Smooth muscle cell (in vitro differentiated cells): ENCODE results near the gene RIPOR1. TPM values are rescaled to one million over a fixed set of nuclear protein-coding genes. Genes with fewer than 3 reads are reported as not detected.
"Not testable (repeated sequence)": the region's sequence is repeated elsewhere in the genome, so short reads cannot be mapped to it uniquely, and the experiment has no call there.

Experiments
- DNase-seq: peaks from one replicate; lab custom pipeline; 2025; ENCODE audit not compliant: unreplicated experiment; lab: John Stamatoyannopoulos, UW
- H2AFZ ChIP-seq: fragments of 200-600 bp; sonication (generic); 2 replicates; pipeline ENCODE4 v1.6.0; 2016; ENCODE audit warnings: antibody characterized with exemption, low read depth, mild to moderate bottlenecking
- H3F3A ChIP-seq: fragments of 200-600 bp; sonication (generic); 2 replicates; pipeline ENCODE4 v1.6.0; 2017; ENCODE audit warnings: antibody characterized with exemption, low read depth
- H3K27ac ChIP-seq: fragments of 200-600 bp; sonication (generic); 2 replicates; pipeline ENCODE4 v1.5.1; 2016; ENCODE audit warnings: low read depth, mild to moderate bottlenecking
- H3K27me3 ChIP-seq: fragments of 200-600 bp; sonication (generic); 2 replicates; pipeline ENCODE4 v1.6.1; 2016; ENCODE audit warnings: low read depth, mild to moderate bottlenecking
- H3K36me3 ChIP-seq: fragments of 200-600 bp; sonication (generic); 2 replicates; pipeline ENCODE4 v1.5.1; 2016; ENCODE audit warnings: low read depth
- H3K4me1 ChIP-seq: fragments of 200-600 bp; sonication (generic); 2 replicates; pipeline ENCODE4 v1.5.1; 2016; ENCODE audit warnings: low read depth
- H3K4me2 ChIP-seq: fragments of 200-600 bp; sonication (generic); 2 replicates; pipeline ENCODE4 v1.6.0; 2016; ENCODE audit warnings: mild to moderate bottlenecking
- H3K4me3 ChIP-seq: fragments of 200-600 bp; sonication (generic); 2 replicates; pipeline ENCODE4 v1.5.1; 2016; ENCODE audit warnings: mild to moderate bottlenecking
- H3K79me2 ChIP-seq: fragments of 200-600 bp; sonication (generic); 2 replicates; pipeline ENCODE4 v1.6.0; 2016; ENCODE audit warnings: low read depth, mild to moderate bottlenecking
- H3K9ac ChIP-seq: fragments of 200-600 bp; sonication (generic); 2 replicates; pipeline ENCODE4 v1.6.0; 2016; ENCODE audit warnings: low read depth
- H3K9me3 ChIP-seq: fragments of 200-600 bp; sonication (generic); replicated peaks from 2 replicates; pipeline ENCODE4 v1.5.1; 2016; ENCODE audit warnings: low read depth
- H4K20me1 ChIP-seq: fragments of 200-600 bp; sonication (generic); 2 replicates; pipeline ENCODE4 v1.6.0; 2016; ENCODE audit warnings: low read depth
- CTCF ChIP-seq: fragments of 200-600 bp; sonication (generic); IDR thresholded peaks from 2 replicates; pipeline ENCODE4 v1.5.1; 2017; ENCODE audit warnings: borderline replicate concordance, mild to moderate bottlenecking, antibody characterized with exemption; ENCODE audit not compliant: insufficient read depth, poor library complexity, severe bottlenecking
- WGBS: methylation state at CpG from one replicate; pipeline ENCODE4 v1.1.7; 2016; ENCODE audit warnings: low lambda C conversion rate; 5-methylcytosine and 5-hydroxymethylcytosine counted together
- polyA plus RNA-seq: library from polyadenylated mRNA; unstranded; fragments of >200 nt; fragmentation: Nextera tagmentation; extraction: Ambion mirVana; gene quantifications from 2 replicates; pipeline ENCODE4 v1.2.1, GENCODE V29; 2016
- total RNA-seq: library from RNA; depleted of rRNA; stranded (reverse); fragments of >200 nt; gene quantifications from 2 replicates; pipeline ENCODE4 v1.2.3, GENCODE V29; 2014

Gene RIPOR1
- total and polyA plus RNA-seq, 2 experiments from 2014 or later = 26.6 to 47.3 TPM

- H2AFZ ChIP-seq = no peak overlapping the region
- no peak overlapping the region for H3K4me2 ChIP-seq
- no peak for DNase-seq
- TF ChIP-seq CTCF = no peak
- H3K4me3 ChIP-seq = no peak overlapping the region
- H3K27me3 ChIP-seq = peaks cover 14% of the 10 kb centered on the region
- H3K4me1 ChIP-seq = no peaks in the 10 kb centered on the region
- H3K9ac ChIP-seq = no peak overlapping the region
- WGBS = 52% methylated on average over 8 of the region's 8 CpGs
- H3F3A ChIP-seq = no peaks in the 10 kb centered on the region
- no peaks in the 10 kb centered on the region for H3K9me3 ChIP-seq
- no peaks in the 10 kb centered on the region for H3K79me2 ChIP-seq
- H4K20me1 ChIP-seq = no peaks in the 10 kb centered on the region
- H3K27ac ChIP-seq = no peak overlapping the region
- no peaks in the 10 kb centered on the region for H3K36me3 ChIP-seq
Measured at GRCh38 chr16:67506468-67506867, 22.2 kb upstream of the RIPOR1 start.

- H3K9ac ChIP-seq = no peak overlapping the region
- H2AFZ ChIP-seq = no peak overlapping the region
- no peak for DNase-seq
- no peak for TF ChIP-seq CTCF
- 86% methylated on average over 4 of the region's 4 CpGs for WGBS
- no peaks in the 10 kb centered on the region for H3F3A ChIP-seq
- H4K20me1 ChIP-seq = no peaks in the 10 kb centered on the region
- no peak overlapping the region for H3K4me3 ChIP-seq
- no peaks in the 10 kb centered on the region for H3K36me3 ChIP-seq
- peaks cover 14% of the 10 kb centered on the region for H3K27me3 ChIP-seq
- no peaks in the 10 kb centered on the region for H3K4me1 ChIP-seq
- H3K9me3 ChIP-seq = no peaks in the 10 kb centered on the region
- no peak overlapping the region for H3K4me2 ChIP-seq
- H3K27ac ChIP-seq = no peak overlapping the region
- no peaks in the 10 kb centered on the region for H3K79me2 ChIP-seq
Measured at GRCh38 chr16:67509016-67509415, 19.6 kb upstream of the RIPOR1 start.

- H3K27ac ChIP-seq, H3K36me3 ChIP-seq, H3K9ac ChIP-seq, H2AFZ ChIP-seq, H4K20me1 ChIP-seq, H3K9me3 ChIP-seq, H3K4me3 ChIP-seq, H3K79me2 ChIP-seq, DNase-seq, H3K4me2 ChIP-seq, H3K4me1 ChIP-seq, H3K27me3 ChIP-seq: not testable (repeated sequence)
- WGBS = 76% methylated on average over 1 of the region's 1 CpG
- peaks cover 17% of the 10 kb centered on the region for H3F3A ChIP-seq
Measured at GRCh38 chr16:67513892-67514291, 14.7 kb upstream of the RIPOR1 start.

- H2AFZ ChIP-seq = no peak overlapping the region
- H3F3A ChIP-seq = peaks cover 17% of the 10 kb centered on the region
- H4K20me1 ChIP-seq = no peaks in the 10 kb centered on the region
- peak; percentile 61 for TF ChIP-seq CTCF
- H3K9me3 ChIP-seq = no peaks in the 10 kb centered on the region
- no peak overlapping the region for H3K4me2 ChIP-seq
- H3K9ac ChIP-seq = no peak overlapping the region
- H3K4me3 ChIP-seq = no peak overlapping the region
- no peak overlapping the region for H3K27ac ChIP-seq
- DNase-seq = peak; percentile 8
- H3K4me1 ChIP-seq = peaks cover 3% of the 10 kb centered on the region
- WGBS = 16% methylated on average over 8 of the region's 8 CpGs
- no peaks in the 10 kb centered on the region for H3K36me3 ChIP-seq
- no peaks in the 10 kb centered on the region for H3K27me3 ChIP-seq
- no peaks in the 10 kb centered on the region for H3K79me2 ChIP-seq
Measured at GRCh38 chr16:67514382-67514828, 14.2 kb upstream of the RIPOR1 start.
